ENCODE measurements around the gene DUSP7.
A peak's percentile ranks its signal among the peaks of the same experiment; 100 is the strongest.

DUSP7 gene

GRCh38 chr3:52053307-52054304, 2.8 kb downstream of the DUSP7 start:
- Histone ChIP-seq H3K18ac (ENCODE audit: low read depth in 1 of 2, low read length in 2 of 2) (peak overlapping the region; percentile 23 to 73), H2BK12ac (ENCODE audit: low read length in 2 of 2) (peak overlapping the region in 1 of 2 experiments; percentile 59), H4K91ac (ENCODE audit: low read length) (peak overlapping the region; percentile 41), H3K27me3 (ENCODE audit: control insufficient read depth in 1 of 2, insufficient read depth in 1 of 2, low read length in 2 of 2) (no peaks in the 10 kb centered on the region), H3K36me3 (ENCODE audit: control insufficient read depth in 1 of 2, insufficient read depth in 2 of 2, low read depth in 1 of 2, low read length in 2 of 2) (peaks cover 46 to 52% of the 10 kb centered on the region in 2 experiments), H3K79me1 (replicated peaks; ENCODE audit: low read length, poor library complexity, severe bottlenecking) (peaks cover 11% of the 10 kb centered on the region), H3K4me3 (ENCODE audit: insufficient read depth in 1 of 2, low read depth in 1 of 2, low read length in 2 of 2) (peak overlapping the region in 1 of 2 experiments; percentile 94), H3K27ac (ENCODE audit: low read length, poor library complexity, severe bottlenecking) (peak overlapping the region; percentile 63), H3K4me1 (ENCODE audit: control insufficient read depth, insufficient read depth, low read depth, low read length) (peaks cover 51% of the 10 kb centered on the region), H3K4ac (ENCODE audit: low read depth in 1 of 2, low read length in 2 of 2) (peak overlapping the region in 1 of 2 experiments; percentile 35), H3K14ac (ENCODE audit: low read length in 2 of 2) (peak overlapping the region in 1 of 2 experiments; percentile 37), H2AK5ac (ENCODE audit: low read length, severe bottlenecking) (peak overlapping the region; percentile 29), H3K9ac (ENCODE audit: low read length) (peak overlapping the region; percentile 94), H2BK5ac (ENCODE audit: low read depth, low read length, poor library complexity, severe bottlenecking) (no peak overlapping the region), H2BK120ac (ENCODE audit: low read depth, low read length) (no peak overlapping the region), H3K4me2 (ENCODE audit: low read length, poor library complexity, severe bottlenecking) (peak overlapping the region; percentile 44), H2BK15ac (ENCODE audit: low read depth, poor library complexity, severe bottlenecking) (no peak overlapping the region), H3K9me3 (ENCODE audit: control insufficient read depth, low read length) (no peaks in the 10 kb centered on the region), H4K8ac (ENCODE audit: low read length) (peak overlapping the region; percentile 41), H2AFZ (ENCODE audit: low read depth, low read length) (no peak overlapping the region), H3K23ac (ENCODE audit: low read length in 2 of 2) (peak overlapping the region in 1 of 2 experiments; percentile 48)
- 86% methylated on average over 29 of the region's 31 CpGs for WGBS
- peak; percentile 52 for DNase-seq

- Histone ChIP-seq H3K9me3 (ENCODE audit: control insufficient read depth, low read length) (no peaks in the 10 kb centered on the region), H3K4me3 (ENCODE audit: insufficient read depth in 1 of 2, low read depth in 1 of 2, low read length in 2 of 2) (peak overlapping the region in 1 of 2 experiments; percentile 66)
Observed at GRCh38 chr3:52052831-52053306, 3.5 kb downstream of the DUSP7 start.

GRCh38 chr3:52051444-52051843, 4.9 kb downstream of the DUSP7 start:
- no peak overlapping the region for H3K4me3 ChIP-seq (ENCODE audit: insufficient read depth in 1 of 2, low read depth in 1 of 2, low read length in 2 of 2)
- H3K23ac ChIP-seq (ENCODE audit: low read length in 2 of 2), result no peak overlapping the region
- DNase-seq, result no peak
- H3K4ac ChIP-seq (ENCODE audit: low read depth in 1 of 2, low read length in 2 of 2), result no peak overlapping the region
- no peak overlapping the region for H2BK120ac ChIP-seq (ENCODE audit: low read depth, low read length)
- 96% methylated on average over 8 of the region's 8 CpGs for WGBS
- H2BK12ac ChIP-seq (ENCODE audit: low read length in 2 of 2), result no peak overlapping the region
- H3K27me3 ChIP-seq (ENCODE audit: control insufficient read depth in 1 of 2, insufficient read depth in 1 of 2, low read length in 2 of 2), result no peaks in the 10 kb centered on the region
- H2BK15ac ChIP-seq (ENCODE audit: low read depth, poor library complexity, severe bottlenecking), result no peak overlapping the region
- H2BK5ac ChIP-seq (ENCODE audit: low read depth, low read length, poor library complexity, severe bottlenecking), result no peak overlapping the region
- H4K91ac ChIP-seq (ENCODE audit: low read length), result no peak overlapping the region
- H2AFZ ChIP-seq (ENCODE audit: low read depth, low read length), result no peak overlapping the region
- H3K9me3 ChIP-seq (ENCODE audit: control insufficient read depth, low read length), result no peaks in the 10 kb centered on the region
- H3K4me1 ChIP-seq (ENCODE audit: control insufficient read depth, insufficient read depth, low read depth, low read length), result peaks cover 60% of the 10 kb centered on the region
- H3K79me1 ChIP-seq (replicated peaks; ENCODE audit: low read length, poor library complexity, severe bottlenecking), result peaks cover 19% of the 10 kb centered on the region
- H3K18ac ChIP-seq (ENCODE audit: low read depth in 1 of 2, low read length in 2 of 2), result no peak overlapping the region
- no peak overlapping the region for H3K14ac ChIP-seq (ENCODE audit: low read length in 2 of 2)
- no peak overlapping the region for H4K8ac ChIP-seq (ENCODE audit: low read length)
- no peak overlapping the region for H3K4me2 ChIP-seq (ENCODE audit: low read length, poor library complexity, severe bottlenecking)
- no peak overlapping the region for H3K27ac ChIP-seq (ENCODE audit: low read length, poor library complexity, severe bottlenecking)
- H3K36me3 ChIP-seq (ENCODE audit: control insufficient read depth in 1 of 2, insufficient read depth in 2 of 2, low read depth in 1 of 2, low read length in 2 of 2), result peaks cover 47 to 62% of the 10 kb centered on the region in 2 experiments
- H3K9ac ChIP-seq (ENCODE audit: low read length), result no peak overlapping the region
- H2AK5ac ChIP-seq (ENCODE audit: low read length, severe bottlenecking), result no peak overlapping the region

More at GRCh38 chr3:52052831-52053306, 3.5 kb downstream of the DUSP7 start:
- peaks cover 47 to 59% of the 10 kb centered on the region in 2 experiments for H3K36me3 ChIP-seq (ENCODE audit: control insufficient read depth in 1 of 2, insufficient read depth in 2 of 2, low read depth in 1 of 2, low read length in 2 of 2)
- H2BK12ac ChIP-seq (ENCODE audit: low read length in 2 of 2), result peak overlapping the region in 1 of 2 experiments; percentile 59
- H3K9ac ChIP-seq (ENCODE audit: low read length), result peak overlapping the region; percentile 94
- no peak overlapping the region for H3K23ac ChIP-seq (ENCODE audit: low read length in 2 of 2)
- peak overlapping the region; percentile 75 for H2BK15ac ChIP-seq (ENCODE audit: low read depth, poor library complexity, severe bottlenecking)
- peak overlapping the region; percentile 55 to 62 for H3K4ac ChIP-seq (ENCODE audit: low read depth in 1 of 2, low read length in 2 of 2)
- H2BK120ac ChIP-seq (ENCODE audit: low read depth, low read length), result no peak overlapping the region
- H3K79me1 ChIP-seq (replicated peaks; ENCODE audit: low read length, poor library complexity, severe bottlenecking), result peaks cover 13% of the 10 kb centered on the region
- no peak overlapping the region for H2BK5ac ChIP-seq (ENCODE audit: low read depth, low read length, poor library complexity, severe bottlenecking)
- no peak overlapping the region for H2AFZ ChIP-seq (ENCODE audit: low read depth, low read length)
- WGBS, result 10% methylated on average over 10 of the region's 10 CpGs
- H2AK5ac ChIP-seq (ENCODE audit: low read length, severe bottlenecking), result peak overlapping the region; percentile 29
- peak overlapping the region; percentile 90 for H4K91ac ChIP-seq (ENCODE audit: low read length)
- peak overlapping the region; percentile 50 for H3K4me2 ChIP-seq (ENCODE audit: low read length, poor library complexity, severe bottlenecking)
- peak overlapping the region in 1 of 2 experiments; percentile 37 for H3K14ac ChIP-seq (ENCODE audit: low read length in 2 of 2)
- DNase-seq, result peak; percentile 86
- H3K27me3 ChIP-seq (ENCODE audit: control insufficient read depth in 1 of 2, insufficient read depth in 1 of 2, low read length in 2 of 2), result no peaks in the 10 kb centered on the region
- peak overlapping the region; percentile 98 for H4K8ac ChIP-seq (ENCODE audit: low read length)
- H3K18ac ChIP-seq (ENCODE audit: low read depth in 1 of 2, low read length in 2 of 2), result peak overlapping the region; percentile 73 to 89
- peaks cover 55% of the 10 kb centered on the region for H3K4me1 ChIP-seq (ENCODE audit: control insufficient read depth, insufficient read depth, low read depth, low read length)
- peak overlapping the region; percentile 69 for H3K27ac ChIP-seq (ENCODE audit: low read length, poor library complexity, severe bottlenecking)

GRCh38 chr3:52050571-52050970, 5.8 kb downstream of the DUSP7 start:
- Histone ChIP-seq H2BK5ac (ENCODE audit: low read depth, low read length, poor library complexity, severe bottlenecking) (no peak overlapping the region), H3K9ac (ENCODE audit: low read length) (no peak overlapping the region), H3K23ac (ENCODE audit: low read length in 2 of 2) (no peak overlapping the region), H2BK15ac (ENCODE audit: low read depth, poor library complexity, severe bottlenecking) (no peak overlapping the region), H3K9me3 (ENCODE audit: control insufficient read depth, low read length) (no peaks in the 10 kb centered on the region), H3K27ac (ENCODE audit: low read length, poor library complexity, severe bottlenecking) (no peak overlapping the region), H3K27me3 (ENCODE audit: control insufficient read depth in 1 of 2, insufficient read depth in 1 of 2, low read length in 2 of 2) (no peaks in the 10 kb centered on the region), H3K18ac (ENCODE audit: low read depth in 1 of 2, low read length in 2 of 2) (no peak overlapping the region), H4K8ac (ENCODE audit: low read length) (no peak overlapping the region), H2BK12ac (ENCODE audit: low read length in 2 of 2) (no peak overlapping the region), H4K91ac (ENCODE audit: low read length) (no peak overlapping the region), H3K14ac (ENCODE audit: low read length in 2 of 2) (no peak overlapping the region), H2AK5ac (ENCODE audit: low read length, severe bottlenecking) (no peak overlapping the region), H3K4me1 (ENCODE audit: control insufficient read depth, insufficient read depth, low read depth, low read length) (peaks cover 68% of the 10 kb centered on the region), H3K4me3 (ENCODE audit: insufficient read depth in 1 of 2, low read depth in 1 of 2, low read length in 2 of 2) (no peak overlapping the region), H3K79me1 (replicated peaks; ENCODE audit: low read length, poor library complexity, severe bottlenecking) (peaks cover 19% of the 10 kb centered on the region), H3K4ac (ENCODE audit: low read depth in 1 of 2, low read length in 2 of 2) (no peak overlapping the region), H3K4me2 (ENCODE audit: low read length, poor library complexity, severe bottlenecking) (no peak overlapping the region), H3K36me3 (ENCODE audit: control insufficient read depth in 1 of 2, insufficient read depth in 2 of 2, low read depth in 1 of 2, low read length in 2 of 2) (peaks cover 47 to 62% of the 10 kb centered on the region in 2 experiments), H2BK120ac (ENCODE audit: low read depth, low read length) (no peak overlapping the region), H2AFZ (ENCODE audit: low read depth, low read length) (no peak overlapping the region)
- DNase-seq, result no peak
- 97% methylated on average over 21 of the region's 21 CpGs for WGBS

Measured in mesenchymal stem cell (in vitro differentiated cells and primary cell).